Activated naive CD8-positive, alpha-beta T cell (primary cell): ENCODE data around the gene CCDC187.
A peak's percentile ranks its signal among the peaks of the same experiment; 100 is the strongest.
"Not testable (repeated sequence)": the region's sequence is repeated elsewhere in the genome, so short reads cannot be mapped to it uniquely, and the experiment has no call there.

Experiments used
- H3K27ac Mint-ChIP-seq: one replicate; pipeline ENCODE4 v1.8.0; 2021; ENCODE audit warnings: mixed read lengths
- H3K27me3 Mint-ChIP-seq: one replicate; pipeline ENCODE4 v1.8.0; 2021; ENCODE audit warnings: mixed read lengths
- H3K36me3 Mint-ChIP-seq: one replicate; pipeline ENCODE4 v1.8.0; 2021; ENCODE audit warnings: mixed read lengths
- H3K4me1 Mint-ChIP-seq: one replicate; pipeline ENCODE4 v1.8.0; 2021; ENCODE audit warnings: low read depth, mixed read lengths
- H3K4me3 Mint-ChIP-seq: one replicate; pipeline ENCODE4 v1.8.0; 2021; ENCODE audit warnings: mild to moderate bottlenecking, mixed read lengths
- H3K9me3 Mint-ChIP-seq: one replicate; pipeline ENCODE4 v1.8.0; 2021; ENCODE audit warnings: low read depth, mixed read lengths

Gene CCDC187

GRCh38 chr9:136273244-136273865 lies 30.5 kb downstream of the CCDC187 start:
- H3K4me1 Mint-ChIP-seq, result no peaks in the 10 kb centered on the region
- no peaks in the 10 kb centered on the region for H3K36me3 Mint-ChIP-seq
- H3K27ac Mint-ChIP-seq, result no peak overlapping the region
- H3K4me3 Mint-ChIP-seq, result no peak overlapping the region
- peaks cover 2% of the 10 kb centered on the region for H3K27me3 Mint-ChIP-seq
- H3K9me3 Mint-ChIP-seq, result no peaks in the 10 kb centered on the region

- Mint-ChIP-seq H3K36me3 (no peaks in the 10 kb centered on the region), H3K9me3 (no peaks in the 10 kb centered on the region), H3K27me3 (no peaks in the 10 kb centered on the region), H3K4me3 (no peak overlapping the region), H3K27ac (no peak overlapping the region), H3K4me1 (peaks cover 3% of the 10 kb centered on the region)
Observed at GRCh38 chr9:136270173-136270705, 33.7 kb downstream of the CCDC187 start.

- no peak overlapping the region for H3K4me3 Mint-ChIP-seq
- no peaks in the 10 kb centered on the region for H3K27me3 Mint-ChIP-seq
- peaks cover 3% of the 10 kb centered on the region for H3K4me1 Mint-ChIP-seq
- no peaks in the 10 kb centered on the region for H3K9me3 Mint-ChIP-seq
- H3K36me3 Mint-ChIP-seq, result no peaks in the 10 kb centered on the region
- no peak overlapping the region for H3K27ac Mint-ChIP-seq
Observed at GRCh38 chr9:136268735-136269134, 35.2 kb downstream of the CCDC187 start.

- Mint-ChIP-seq H3K9me3 (no peaks in the 10 kb centered on the region), H3K36me3 (no peaks in the 10 kb centered on the region), H3K27me3 (no peaks in the 10 kb centered on the region), H3K4me3 (peak overlapping the region; percentile 38), H3K27ac (peak overlapping the region; percentile 10), H3K4me1 (peaks cover 3% of the 10 kb centered on the region)
Observed at GRCh38 chr9:136268318-136268717, 35.6 kb downstream of the CCDC187 start.

- no peaks in the 10 kb centered on the region for H3K36me3 Mint-ChIP-seq
- peaks cover 3% of the 10 kb centered on the region for H3K4me1 Mint-ChIP-seq
Observed at GRCh38 chr9:136267261-136268111, 36.4 kb downstream of the CCDC187 start.

GRCh38 chr9:136266641-136267040 lies 37.3 kb downstream of the CCDC187 start:
- peak overlapping the region; percentile 79 for H3K4me3 Mint-ChIP-seq
- not testable (repeated sequence) for H3K4me1 Mint-ChIP-seq, H3K36me3 Mint-ChIP-seq, H3K27me3 Mint-ChIP-seq, H3K27ac Mint-ChIP-seq, H3K9me3 Mint-ChIP-seq

More at GRCh38 chr9:136267261-136268111, 36.4 kb downstream of the CCDC187 start:
- H3K27ac Mint-ChIP-seq, result peak overlapping the region; percentile 58
- H3K27me3 Mint-ChIP-seq, result no peaks in the 10 kb centered on the region
- H3K9me3 Mint-ChIP-seq, result no peaks in the 10 kb centered on the region
- H3K4me3 Mint-ChIP-seq, result peak overlapping the region; percentile 79

GRCh38 chr9:136265561-136266355 lies 38.1 kb downstream of the CCDC187 start:
- no peak overlapping the region for H3K27ac Mint-ChIP-seq
- no peaks in the 10 kb centered on the region for H3K36me3 Mint-ChIP-seq
- no peaks in the 10 kb centered on the region for H3K9me3 Mint-ChIP-seq
- no peak overlapping the region for H3K4me3 Mint-ChIP-seq
- H3K27me3 Mint-ChIP-seq, result no peaks in the 10 kb centered on the region
- peaks cover 3% of the 10 kb centered on the region for H3K4me1 Mint-ChIP-seq

- H3K4me3 Mint-ChIP-seq, result no peak overlapping the region
- H3K9me3 Mint-ChIP-seq, result no peaks in the 10 kb centered on the region
- no peaks in the 10 kb centered on the region for H3K36me3 Mint-ChIP-seq
- H3K27me3 Mint-ChIP-seq, result no peaks in the 10 kb centered on the region
- H3K4me1 Mint-ChIP-seq, result peaks cover 3% of the 10 kb centered on the region
- H3K27ac Mint-ChIP-seq, result no peak overlapping the region
Observed at GRCh38 chr9:136264441-136265405, 39.2 kb downstream of the CCDC187 start.

GRCh38 chr9:136264031-136264430 lies 39.9 kb downstream of the CCDC187 start:
- Mint-ChIP-seq H3K4me1 (peaks cover 3% of the 10 kb centered on the region), H3K4me3 (no peak overlapping the region), H3K36me3 (no peaks in the 10 kb centered on the region), H3K27ac (no peak overlapping the region), H3K9me3 (no peaks in the 10 kb centered on the region), H3K27me3 (no peaks in the 10 kb centered on the region)

- Mint-ChIP-seq H3K4me3 (no peak overlapping the region), H3K27ac (no peak overlapping the region), H3K27me3 (no peaks in the 10 kb centered on the region), H3K9me3 (no peaks in the 10 kb centered on the region), H3K36me3 (no peaks in the 10 kb centered on the region), H3K4me1 (peaks cover 3% of the 10 kb centered on the region)
Observed at GRCh38 chr9:136262671-136263178, 41.2 kb downstream of the CCDC187 start.

- Mint-ChIP-seq H3K4me1 (peaks cover under 1% of the 10 kb centered on the region), H3K27me3 (no peaks in the 10 kb centered on the region), H3K36me3 (no peaks in the 10 kb centered on the region), H3K4me3 (no peak overlapping the region), H3K27ac (no peak overlapping the region), H3K9me3 (no peaks in the 10 kb centered on the region)
Observed at GRCh38 chr9:136261686-136262430, 42.0 kb downstream of the CCDC187 start.

GRCh38 chr9:136260936-136261472 lies 42.9 kb downstream of the CCDC187 start:
- Mint-ChIP-seq H3K9me3 (no peaks in the 10 kb centered on the region), H3K27me3 (no peaks in the 10 kb centered on the region), H3K4me3 (no peak overlapping the region), H3K36me3 (no peaks in the 10 kb centered on the region), H3K27ac (no peak overlapping the region), H3K4me1 (no peaks in the 10 kb centered on the region)

- Mint-ChIP-seq H3K27me3 (no peaks in the 10 kb centered on the region), H3K4me1 (no peaks in the 10 kb centered on the region), H3K4me3 (no peak overlapping the region), H3K36me3 (no peaks in the 10 kb centered on the region), H3K9me3 (no peaks in the 10 kb centered on the region), H3K27ac (no peak overlapping the region)
Observed at GRCh38 chr9:136260521-136260920, 43.4 kb downstream of the CCDC187 start.
